ENCODE data around the gene INHA. TPM values are rescaled to one million over a fixed set of nuclear protein-coding genes. Genes with fewer than 3 reads are reported as not detected.

The INHA gene
- total RNA-seq, 6 experiments from 2014 or later = not detected

GRCh38 chr2:219557320-219557719, 14.8 kb upstream of the INHA start:
- H3K9me3 ChIP-seq = no peaks in the 10 kb centered on the region
- H3K36me3 ChIP-seq = no peaks in the 10 kb centered on the region
- no peak for TF ChIP-seq POLR2A (IDR thresholded peaks at IDR 0.05)
- TF ChIP-seq, protein P1, sequence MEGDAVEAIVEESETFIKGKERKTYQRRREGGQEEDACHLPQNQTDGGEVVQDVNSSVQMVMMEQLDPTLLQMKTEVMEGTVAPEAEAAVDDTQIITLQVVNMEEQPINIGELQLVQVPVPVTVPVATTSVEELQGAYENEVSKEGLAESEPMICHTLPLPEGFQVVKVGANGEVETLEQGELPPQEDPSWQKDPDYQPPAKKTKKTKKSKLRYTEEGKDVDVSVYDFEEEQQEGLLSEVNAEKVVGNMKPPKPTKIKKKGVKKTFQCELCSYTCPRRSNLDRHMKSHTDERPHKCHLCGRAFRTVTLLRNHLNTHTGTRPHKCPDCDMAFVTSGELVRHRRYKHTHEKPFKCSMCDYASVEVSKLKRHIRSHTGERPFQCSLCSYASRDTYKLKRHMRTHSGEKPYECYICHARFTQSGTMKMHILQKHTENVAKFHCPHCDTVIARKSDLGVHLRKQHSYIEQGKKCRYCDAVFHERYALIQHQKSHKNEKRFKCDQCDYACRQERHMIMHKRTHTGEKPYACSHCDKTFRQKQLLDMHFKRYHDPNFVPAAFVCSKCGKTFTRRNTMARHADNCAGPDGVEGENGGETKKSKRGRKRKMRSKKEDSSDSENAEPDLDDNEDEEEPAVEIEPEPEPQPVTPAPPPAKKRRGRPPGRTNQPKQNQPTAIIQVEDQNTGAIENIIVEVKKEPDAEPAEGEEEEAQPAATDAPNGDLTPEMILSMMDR (IDR thresholded peaks at IDR 0.05) = no peak
- no peak overlapping the region for H3K4me3 ChIP-seq
- no peak overlapping the region for H3K27ac ChIP-seq
- DNase-seq (no peak), ATAC-seq (no peak)
- WGBS (ENCODE audit: insufficient coverage, low coverage, low lambda C conversion rate, missing lambda C conversion rate) = 83% methylated on average over 1 of the region's 21 CpGs
- peaks cover 0 to 6% (median 0%) of the 10 kb centered on the region in 4 donors for H3K4me1 ChIP-seq
- H3K27me3 ChIP-seq = no peaks in the 10 kb centered on the region
- intact Hi-C loops (cut with DNase I) = no loop called here

DNA sequence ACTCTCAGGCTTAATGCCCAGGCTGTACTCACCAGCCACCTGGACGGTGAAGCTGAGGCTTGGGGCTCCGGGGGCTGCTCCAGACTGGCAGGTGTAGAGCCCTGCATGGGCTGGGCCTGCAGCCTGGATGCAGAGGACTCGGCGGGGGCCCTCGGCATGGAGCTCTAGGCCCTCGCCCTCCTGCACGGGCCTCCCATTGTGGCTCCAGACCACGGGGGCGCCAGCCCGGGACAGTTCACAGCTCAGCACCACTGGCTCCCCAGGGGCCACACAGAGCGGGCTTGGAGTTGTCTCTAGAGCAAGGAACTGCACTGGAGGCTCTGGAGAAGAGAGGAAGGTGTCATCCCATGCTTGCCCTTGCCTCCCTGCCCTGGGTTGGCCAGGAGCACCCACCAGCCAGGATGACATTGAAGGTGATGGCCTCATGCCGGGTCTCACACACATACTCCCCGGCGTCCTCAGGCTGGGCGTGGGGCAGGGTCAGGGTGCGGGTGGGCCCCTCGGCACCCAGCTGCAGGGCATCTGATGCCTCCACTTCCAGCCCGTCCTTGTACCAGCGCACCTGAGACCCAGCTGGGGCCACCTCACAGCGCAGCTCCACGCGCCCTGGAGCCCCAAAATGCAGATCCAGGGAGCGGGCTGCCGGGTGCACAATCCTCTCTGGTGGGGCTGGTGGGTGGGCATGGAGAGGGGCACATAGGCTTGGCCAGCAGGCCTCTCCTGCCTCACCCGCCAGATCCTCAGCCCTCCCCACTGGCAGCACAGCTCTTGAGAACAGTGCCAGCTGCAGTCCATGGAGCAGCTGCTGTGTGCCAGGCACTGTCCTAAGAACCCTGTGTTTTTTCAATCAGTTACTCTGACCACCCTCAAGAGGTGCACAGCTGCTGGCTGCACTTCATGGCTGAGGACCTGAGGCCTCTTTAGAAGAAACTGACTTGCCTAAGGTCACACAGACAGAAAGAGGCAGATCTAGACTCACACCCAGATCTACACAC, 14.0 kb upstream of the INHA start:
- no peak for TF ChIP-seq POLR2A (IDR thresholded peaks at IDR 0.05)
- TF ChIP-seq, protein P1 (IDR thresholded peaks at IDR 0.05) = no peak
- no peak for ATAC-seq
- intact Hi-C loops (cut with DNase I) = no loop called here
- H3K27ac ChIP-seq = no peak overlapping the region
- DNase-seq = no peak
- no peaks in the 10 kb centered on the region for H3K9me3 ChIP-seq
- H3K36me3 ChIP-seq = no peaks in the 10 kb centered on the region
- WGBS (ENCODE audit: insufficient coverage, low coverage, low lambda C conversion rate, missing lambda C conversion rate) = no CpG with 5 or more reads among the region's 25 CpGs
- H3K27me3 ChIP-seq = no peaks in the 10 kb centered on the region
- no peak overlapping the region for H3K4me3 ChIP-seq
- H3K4me1 ChIP-seq = peaks cover 0 to 1% (median 0%) of the 10 kb centered on the region in 4 donors

DNA sequence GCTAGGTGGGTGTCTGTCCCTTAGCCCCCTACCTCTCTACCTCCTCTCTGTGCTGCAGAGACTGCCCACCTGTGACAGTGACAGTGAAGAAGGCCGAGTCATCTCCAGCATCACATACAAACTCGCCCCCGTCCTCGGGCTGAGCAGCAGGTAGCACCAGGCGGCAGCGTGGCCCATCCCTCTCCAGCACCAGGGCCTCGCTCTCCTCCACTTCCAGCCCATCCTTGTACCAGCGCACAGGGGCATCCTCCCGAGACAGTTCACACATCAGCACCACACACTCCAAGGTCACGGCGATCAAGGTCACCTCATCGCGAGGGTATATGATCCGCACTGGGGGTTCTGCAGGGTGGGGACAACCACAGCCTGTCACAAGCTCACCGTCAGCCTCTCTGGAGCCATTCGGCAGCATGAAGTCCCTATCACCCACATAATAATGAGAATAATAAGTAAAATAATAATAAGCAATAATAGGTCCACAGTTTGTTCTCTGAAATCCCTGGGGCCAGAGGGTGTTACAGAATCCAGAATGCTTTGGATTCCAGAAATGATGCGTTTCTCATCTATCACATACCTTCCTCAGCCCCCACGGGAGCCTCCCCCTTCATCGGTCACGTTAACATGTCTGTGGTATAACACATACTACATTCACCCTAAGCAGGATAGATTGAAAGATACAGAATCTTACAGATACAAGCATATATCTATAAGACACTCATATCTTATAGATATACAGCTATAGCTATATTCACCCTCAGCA, 12.8 kb upstream of the INHA start:
- WGBS (ENCODE audit: insufficient coverage, low coverage, low lambda C conversion rate, missing lambda C conversion rate) = 75% methylated on average over 8 of the region's 20 CpGs
- intact Hi-C loops (cut with DNase I) = no loop called here
- H3K4me3 ChIP-seq = no peak overlapping the region
- H3K36me3 ChIP-seq = no peaks in the 10 kb centered on the region
- DNase-seq (no peak), ATAC-seq (no peak)
- TF ChIP-seq, protein P1 (IDR thresholded peaks at IDR 0.05) = no peak
- TF ChIP-seq POLR2A (IDR thresholded peaks at IDR 0.05) = no peak
- no peak overlapping the region for H3K27ac ChIP-seq
- H3K4me1 ChIP-seq = no peaks in the 10 kb centered on the region
- no peaks in the 10 kb centered on the region for H3K27me3 ChIP-seq
- H3K9me3 ChIP-seq = no peaks in the 10 kb centered on the region

DNA sequence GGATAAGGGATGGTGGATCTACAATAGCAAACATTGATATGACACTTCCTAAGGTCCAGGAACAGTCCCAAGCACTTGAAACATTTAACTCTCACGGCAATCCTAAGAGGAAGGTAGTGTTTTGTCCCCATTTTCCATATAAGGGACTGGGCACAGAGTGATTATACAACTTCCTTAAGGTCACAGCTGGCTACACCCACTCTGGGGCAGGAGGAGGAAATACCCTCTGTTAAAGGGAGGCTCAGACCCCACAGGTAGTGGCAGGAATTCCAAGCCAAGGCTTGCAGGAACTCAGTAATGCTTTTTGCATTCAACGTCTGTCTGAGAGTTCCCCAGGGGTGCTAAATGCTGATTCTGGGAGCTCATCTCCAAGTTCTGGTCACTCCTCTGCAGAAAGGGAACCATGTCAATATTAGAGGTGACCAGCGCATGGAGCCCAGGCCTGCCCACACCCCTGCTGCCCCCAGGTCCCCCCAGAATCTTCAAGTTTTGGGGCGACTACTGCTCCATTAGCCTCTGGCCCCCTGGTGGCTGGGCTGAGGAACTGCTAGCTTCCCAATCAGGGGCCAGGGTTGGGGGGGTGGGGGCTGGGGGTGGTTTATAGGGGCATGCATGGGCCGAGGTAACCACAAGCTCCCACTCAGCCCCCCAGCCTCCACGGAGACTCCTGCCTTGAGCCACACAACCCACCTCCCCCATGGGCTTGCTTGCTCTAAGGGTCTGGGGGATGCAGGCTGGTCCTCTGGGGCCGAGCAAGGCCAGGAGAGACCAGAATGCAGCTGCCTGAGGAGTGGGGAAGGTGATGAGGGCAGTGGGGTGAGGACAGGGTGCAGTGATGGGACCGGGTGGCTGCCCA, 11.8 kb upstream of the INHA start:
- Histone ChIP-seq H3K27me3 (no peaks in the 10 kb centered on the region), H3K4me3 (no peak overlapping the region), H3K36me3 (no peaks in the 10 kb centered on the region), H3K27ac (no peak overlapping the region), H3K4me1 (no peaks in the 10 kb centered on the region), H3K9me3 (no peaks in the 10 kb centered on the region)
- 19% methylated on average over 3 of the region's 8 CpGs for WGBS (ENCODE audit: insufficient coverage, low coverage, low lambda C conversion rate, missing lambda C conversion rate)
- intact Hi-C loops (cut with DNase I) = no loop called here
- peak in 1 of 3 donors; percentile 15 for DNase-seq
- ATAC-seq = peak in 3 of 4 donors; percentile 35 to 57 (median 39)
- TF ChIP-seq, protein P1 (IDR thresholded peaks at IDR 0.05) = peak; percentile 24 to 64 (median 60)
- no peak for TF ChIP-seq POLR2A (IDR thresholded peaks at IDR 0.05)

Measured in right lobe of liver (tissue), 6 donors.